Panc1 (cell line): ENCODE measurements around the gene MAPT. TPM values are rescaled to one million over a fixed set of nuclear protein-coding genes. Genes with fewer than 3 reads are reported as not detected.

Experiments used
- ATAC-seq: fragments of 200-7000 bp; cut with Tn5 transposase; 2 replicates; pipeline ENCODE4 v1.9.1; 2020; ENCODE audit warnings: mild to moderate bottlenecking, moderate library complexity
- BruUV-seq: library from RNA; stranded (reverse); fragments of 400-500 nt; replicated peaks from 2 replicates; lab custom pipeline; 2021; lab: Mats Ljungman, UMichigan
- CTCF ChIA-PET: fragments of 300-600 bp; sonication (Branson Sonifier 250); formaldehyde crosslinking; loops from one replicate; lab custom pipeline; 2022; ENCODE audit warnings: antibody characterized with exemption; lab: Charles Lee
- POLR2A ChIA-PET: fragments of 300-600 bp; sonication (Branson Sonifier 250); formaldehyde crosslinking; loops from one replicate; lab custom pipeline; 2022; ENCODE audit warnings: antibody characterized with exemption; lab: Charles Lee
- DNase-seq: peaks from one replicate; pipeline ENCODE4 v3.0.0-alpha.2; 2010; ENCODE audit warnings: low read depth, low spot score
- H3K27ac ChIP-seq: 2 replicates; pipeline ENCODE4 v1.5.1; 2011; ENCODE audit warnings: mild to moderate bottlenecking, low read length, inconsistent platforms
- H3K27me3 ChIP-seq: fragments of 200-500 bp; sonication (Bioruptor generic); 2 replicates; pipeline ENCODE4 v1.6.0; 2014; ENCODE audit warnings: low read length, inconsistent platforms; ENCODE audit not compliant: control insufficient read depth, insufficient read depth
- H3K36me3 ChIP-seq: fragments of 200-500 bp; sonication (Bioruptor generic); 2 replicates; pipeline ENCODE4 v1.5.1; 2014; ENCODE audit warnings: inconsistent platforms, mild to moderate bottlenecking, low read length, moderate library complexity; ENCODE audit not compliant: control insufficient read depth, insufficient read depth
- H3K4me1 ChIP-seq: 2 replicates; pipeline ENCODE4 v1.5.1; 2011; ENCODE audit warnings: inconsistent platforms, mild to moderate bottlenecking, low read length, moderate library complexity; ENCODE audit not compliant: control insufficient read depth, insufficient read depth
- H3K4me3 ChIP-seq, 2 experiments: 2 replicates each; pipeline ENCODE4 v1.5.1; 2011 to 2012; ENCODE audit warnings: low read depth in 2 of 2, low read length in 2 of 2, mild to moderate bottlenecking in 2 of 2, inconsistent platforms in 1 of 2, moderate library complexity in 1 of 2
- H3K9me3 ChIP-seq: fragments of 200-500 bp; sonication (Bioruptor generic); 2 replicates; pipeline ENCODE4 v1.5.1; 2014; ENCODE audit warnings: low read depth, mild to moderate bottlenecking, inconsistent platforms, low read length, moderate library complexity; ENCODE audit not compliant: control insufficient read depth, insufficient read depth
- POLR2AphosphoS5 ChIP-seq: IDR thresholded peaks from 2 replicates; pipeline ENCODE4 v1.6.1; 2012; ENCODE audit warnings: mild to moderate bottlenecking, low read depth, low read length, moderate library complexity
- SIN3A ChIP-seq: IDR thresholded peaks from 2 replicates; pipeline ENCODE4 v1.6.1; 2012; ENCODE audit warnings: low read depth, mild to moderate bottlenecking, low read length, moderate library complexity, borderline replicate concordance; ENCODE audit not compliant: insufficient read depth
- TCF7L2 ChIP-seq: IDR thresholded peaks from 2 replicates; pipeline ENCODE4 v1.6.1; 2011; ENCODE audit warnings: mild to moderate bottlenecking, low read depth, low read length, inconsistent platforms
- in situ Hi-C: cut with HindIII; loops from 2 replicates; pipeline ENCODE4 v1.10.0; 2016; ENCODE audit warnings: low sequenced_read_pairs, low pct_unique_long_range_greater_than_20kb
- intact Hi-C: fragments of 100-400 bp; cut with micrococcal nuclease; formaldehyde crosslinking; loops from one replicate; pipeline ENCODE4 v1.10.0; 2022; ENCODE audit not compliant: unreplicated experiment
- total RNA-seq: library from RNA; stranded (reverse); gene quantifications from one replicate; pipeline ENCODE4 v1.2.1, GENCODE V29; 2021; ENCODE audit not compliant: unreplicated experiment
- TF ChIP-seq, protein P1 (sequence below): fragments of 450-650 bp; IDR thresholded peaks from 2 replicates; pipeline ENCODE4 v1.5.1; 2017; ENCODE audit warnings: mild to moderate bottlenecking

MAPT gene
- total RNA-seq, 1 experiment from 2014 or later = 0.59 TPM

GRCh38 chr17:46027048-46027975, 133.0 kb downstream of the MAPT start:
- in situ Hi-C loops = no loop called here
- Histone ChIP-seq H3K27me3 (no peaks in the 10 kb centered on the region), H3K36me3 (no peaks in the 10 kb centered on the region; the same call in none of the 2 replicates), H3K4me1 (no peaks in the 10 kb centered on the region), H3K9me3 (no peaks in the 10 kb centered on the region), H3K4me3 (no peak overlapping the region), H3K27ac (no peak overlapping the region)
- intact Hi-C loops = no loop called here
- ATAC-seq (no peak), DNase-seq (no peak)
- ChIA-PET CTCF (no interaction called here), POLR2A (no interaction called here)
- no TSS peak for BruUV-seq
- TF ChIP-seq POLR2AphosphoS5 = peak; percentile 13; the same call in 1 of the 2 replicates
- no peak for TF ChIP-seq SIN3A

DNA sequence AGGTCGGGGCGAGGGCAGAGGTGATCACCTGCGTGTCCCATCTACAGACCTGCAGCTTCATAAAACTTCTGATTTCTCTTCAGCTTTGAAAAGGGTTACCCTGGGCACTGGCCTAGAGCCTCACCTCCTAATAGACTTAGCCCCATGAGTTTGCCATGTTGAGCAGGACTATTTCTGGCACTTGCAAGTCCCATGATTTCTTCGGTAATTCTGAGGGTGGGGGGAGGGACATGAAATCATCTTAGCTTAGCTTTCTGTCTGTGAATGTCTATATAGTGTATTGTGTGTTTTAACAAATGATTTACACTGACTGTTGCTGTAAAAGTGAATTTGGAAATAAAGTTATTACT, 133.6 kb downstream of the MAPT start:
- Histone ChIP-seq H3K4me1 (no peaks in the 10 kb centered on the region), H3K27me3 (no peaks in the 10 kb centered on the region), H3K36me3 (no peaks in the 10 kb centered on the region; the same call in none of the 2 replicates), H3K4me3 (no peak overlapping the region), H3K9me3 (no peaks in the 10 kb centered on the region), H3K27ac (no peak overlapping the region)
- ChIA-PET POLR2A (no interaction called here), CTCF (no interaction called here)
- DNase-seq = no peak
- BruUV-seq = no TSS peak
- in situ Hi-C loops = no loop called here
- intact Hi-C loops = no loop called here
- no peak for ATAC-seq
- TF ChIP-seq, protein P1, sequence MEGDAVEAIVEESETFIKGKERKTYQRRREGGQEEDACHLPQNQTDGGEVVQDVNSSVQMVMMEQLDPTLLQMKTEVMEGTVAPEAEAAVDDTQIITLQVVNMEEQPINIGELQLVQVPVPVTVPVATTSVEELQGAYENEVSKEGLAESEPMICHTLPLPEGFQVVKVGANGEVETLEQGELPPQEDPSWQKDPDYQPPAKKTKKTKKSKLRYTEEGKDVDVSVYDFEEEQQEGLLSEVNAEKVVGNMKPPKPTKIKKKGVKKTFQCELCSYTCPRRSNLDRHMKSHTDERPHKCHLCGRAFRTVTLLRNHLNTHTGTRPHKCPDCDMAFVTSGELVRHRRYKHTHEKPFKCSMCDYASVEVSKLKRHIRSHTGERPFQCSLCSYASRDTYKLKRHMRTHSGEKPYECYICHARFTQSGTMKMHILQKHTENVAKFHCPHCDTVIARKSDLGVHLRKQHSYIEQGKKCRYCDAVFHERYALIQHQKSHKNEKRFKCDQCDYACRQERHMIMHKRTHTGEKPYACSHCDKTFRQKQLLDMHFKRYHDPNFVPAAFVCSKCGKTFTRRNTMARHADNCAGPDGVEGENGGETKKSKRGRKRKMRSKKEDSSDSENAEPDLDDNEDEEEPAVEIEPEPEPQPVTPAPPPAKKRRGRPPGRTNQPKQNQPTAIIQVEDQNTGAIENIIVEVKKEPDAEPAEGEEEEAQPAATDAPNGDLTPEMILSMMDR = no peak
- TF ChIP-seq TCF7L2 = no peak
- no peak for TF ChIP-seq SIN3A
- no peak for TF ChIP-seq POLR2AphosphoS5

GRCh38 chr17:46028374-46028773, 134.0 kb downstream of the MAPT start:
- no peaks in the 10 kb centered on the region for H3K9me3 ChIP-seq
- intact Hi-C loops (no loop called here), in situ Hi-C loops (no loop called here)
- CTCF ChIA-PET = interaction anchor here (0.6 kb wide), 1 partner anchor 158 kb away, joined by 3 read pairs; no protein-coding TSS in a partner anchor
- H3K36me3 ChIP-seq = no peaks in the 10 kb centered on the region; the same call in none of the 2 replicates
- H3K4me1 ChIP-seq = no peaks in the 10 kb centered on the region
- no peak overlapping the region for H3K4me3 ChIP-seq
- no peaks in the 10 kb centered on the region for H3K27me3 ChIP-seq
- H3K27ac ChIP-seq = no peak overlapping the region
- no peak for DNase-seq
- no TSS peak for BruUV-seq
- POLR2A ChIA-PET = no interaction called here
- TF ChIP-seq, protein P1 = no peak
- TF ChIP-seq SIN3A (no peak), TCF7L2 (no peak)
- no peak for ATAC-seq
